ENCODE results near the gene GNG13.

The GNG13 gene

GRCh38 chr16:764848-765487 is 35.6 kb downstream of the GNG13 start:
- WGBS: 94% methylated on average over 38 of the region's 38 CpGs
- H3K9ac ChIP-seq (ENCODE audit: low read depth, low read length): no peak overlapping the region
- no peak overlapping the region for H3K4me3 ChIP-seq (ENCODE audit: low read length)
- no peaks in the 10 kb centered on the region for H3K36me3 ChIP-seq (ENCODE audit: insufficient read depth, low read length)
- no peaks in the 10 kb centered on the region for H3K9me3 ChIP-seq (ENCODE audit: insufficient read depth, low read depth, low read length)
- no peaks in the 10 kb centered on the region for H3K27me3 ChIP-seq (ENCODE audit: insufficient read depth, low read length)
- no peaks in the 10 kb centered on the region for H3K4me1 ChIP-seq (ENCODE audit: insufficient read depth, low read length)
- H3K27ac ChIP-seq (ENCODE audit: low read depth, low read length): no peak overlapping the region

- Histone ChIP-seq H3K4me1 (ENCODE audit: insufficient read depth, low read length) (no peaks in the 10 kb centered on the region), H3K27me3 (ENCODE audit: insufficient read depth, low read length) (no peaks in the 10 kb centered on the region), H3K27ac (ENCODE audit: low read depth, low read length) (no peak overlapping the region), H3K9ac (ENCODE audit: low read depth, low read length) (no peak overlapping the region), H3K4me3 (ENCODE audit: low read length) (no peak overlapping the region), H3K36me3 (ENCODE audit: insufficient read depth, low read length) (no peaks in the 10 kb centered on the region), H3K9me3 (ENCODE audit: insufficient read depth, low read depth, low read length) (no peaks in the 10 kb centered on the region)
- 91% methylated on average over 20 of the region's 20 CpGs for WGBS
Measured at GRCh38 chr16:764184-764750, 36.3 kb downstream of the GNG13 start.

GRCh38 chr16:763369-764183 is 37.0 kb downstream of the GNG13 start:
- Histone ChIP-seq H3K4me1 (ENCODE audit: insufficient read depth, low read length) (no peaks in the 10 kb centered on the region), H3K27me3 (ENCODE audit: insufficient read depth, low read length) (no peaks in the 10 kb centered on the region), H3K4me3 (ENCODE audit: low read length) (no peak overlapping the region), H3K36me3 (ENCODE audit: insufficient read depth, low read length) (no peaks in the 10 kb centered on the region), H3K9ac (ENCODE audit: low read depth, low read length) (no peak overlapping the region), H3K9me3 (ENCODE audit: insufficient read depth, low read depth, low read length) (no peaks in the 10 kb centered on the region), H3K27ac (ENCODE audit: low read depth, low read length) (no peak overlapping the region)
- WGBS: 94% methylated on average over 20 of the region's 21 CpGs

- H3K9me3 ChIP-seq (ENCODE audit: insufficient read depth, low read depth, low read length): no peaks in the 10 kb centered on the region
- H3K4me3 ChIP-seq (ENCODE audit: low read length): no peak overlapping the region
- H3K4me1 ChIP-seq (ENCODE audit: insufficient read depth, low read length): no peaks in the 10 kb centered on the region
- no peaks in the 10 kb centered on the region for H3K27me3 ChIP-seq (ENCODE audit: insufficient read depth, low read length)
- H3K27ac ChIP-seq (ENCODE audit: low read depth, low read length): no peak overlapping the region
- H3K9ac ChIP-seq (ENCODE audit: low read depth, low read length): no peak overlapping the region
- WGBS: 90% methylated on average over 17 of the region's 17 CpGs
- H3K36me3 ChIP-seq (ENCODE audit: insufficient read depth, low read length): no peaks in the 10 kb centered on the region
Measured at GRCh38 chr16:762595-763268, 37.8 kb downstream of the GNG13 start.

- Histone ChIP-seq H3K4me1 (ENCODE audit: insufficient read depth, low read length) (no peaks in the 10 kb centered on the region), H3K36me3 (ENCODE audit: insufficient read depth, low read length) (no peaks in the 10 kb centered on the region), H3K27ac (ENCODE audit: low read depth, low read length) (no peak overlapping the region), H3K27me3 (ENCODE audit: insufficient read depth, low read length) (no peaks in the 10 kb centered on the region), H3K4me3 (ENCODE audit: low read length) (no peak overlapping the region), H3K9ac (ENCODE audit: low read depth, low read length) (no peak overlapping the region), H3K9me3 (ENCODE audit: insufficient read depth, low read depth, low read length) (no peaks in the 10 kb centered on the region)
- 88% methylated on average over 22 of the region's 22 CpGs for WGBS
Measured at GRCh38 chr16:761625-762513, 38.7 kb downstream of the GNG13 start.

- H3K9me3 ChIP-seq (ENCODE audit: insufficient read depth, low read depth, low read length): no peaks in the 10 kb centered on the region
- no peak within 1 kb of the TSS for H3K27ac ChIP-seq (ENCODE audit: low read depth, low read length)
- no peaks in the 10 kb centered on the region for H3K4me1 ChIP-seq (ENCODE audit: insufficient read depth, low read length)
- no peaks in the 10 kb centered on the region for H3K36me3 ChIP-seq (ENCODE audit: insufficient read depth, low read length)
- H3K27me3 ChIP-seq (ENCODE audit: insufficient read depth, low read length): no peaks in the 10 kb centered on the region
- no peak within 1 kb of the TSS for H3K9ac ChIP-seq (ENCODE audit: low read depth, low read length)
- 87% methylated on average over 37 of the region's 37 CpGs for WGBS
- no peak within 1 kb of the TSS for H3K4me3 ChIP-seq (ENCODE audit: low read length)
Measured at GRCh38 chr16:760545-761343, 39.8 kb downstream of the GNG13 start, which contains the start of gene MSLN. Gene MSLN (plus strand): TSS chr16:760734. CDS start chr16:762681, 1,947 bp downstream.

GRCh38 chr16:760065-760464 is 40.5 kb downstream of the GNG13 start:
- 91% methylated on average over 15 of the region's 15 CpGs for WGBS
- Histone ChIP-seq H3K9ac (ENCODE audit: low read depth, low read length) (no peak overlapping the region), H3K27ac (ENCODE audit: low read depth, low read length) (no peak overlapping the region)

GRCh38 chr16:759110-759910 is 41.2 kb downstream of the GNG13 start:
- Histone ChIP-seq H3K36me3 (ENCODE audit: insufficient read depth, low read length) (no peaks in the 10 kb centered on the region), H3K27me3 (ENCODE audit: insufficient read depth, low read length) (no peaks in the 10 kb centered on the region), H3K27ac (ENCODE audit: low read depth, low read length) (no peak overlapping the region), H3K4me1 (ENCODE audit: insufficient read depth, low read length) (no peaks in the 10 kb centered on the region), H3K9me3 (ENCODE audit: insufficient read depth, low read depth, low read length) (no peaks in the 10 kb centered on the region), H3K9ac (ENCODE audit: low read depth, low read length) (no peak overlapping the region), H3K4me3 (ENCODE audit: low read length) (no peak overlapping the region)
- WGBS: 93% methylated on average over 34 of the region's 34 CpGs

More at GRCh38 chr16:760065-760464, 40.5 kb downstream of the GNG13 start:
- H3K4me1 ChIP-seq (ENCODE audit: insufficient read depth, low read length): no peaks in the 10 kb centered on the region
- no peak overlapping the region for H3K4me3 ChIP-seq (ENCODE audit: low read length)
- no peaks in the 10 kb centered on the region for H3K27me3 ChIP-seq (ENCODE audit: insufficient read depth, low read length)
- H3K36me3 ChIP-seq (ENCODE audit: insufficient read depth, low read length): no peaks in the 10 kb centered on the region
- no peaks in the 10 kb centered on the region for H3K9me3 ChIP-seq (ENCODE audit: insufficient read depth, low read depth, low read length)

- Histone ChIP-seq H3K9ac (ENCODE audit: low read depth, low read length) (no peak overlapping the region), H3K4me3 (ENCODE audit: low read length) (no peak overlapping the region), H3K36me3 (ENCODE audit: insufficient read depth, low read length) (no peaks in the 10 kb centered on the region), H3K9me3 (ENCODE audit: insufficient read depth, low read depth, low read length) (no peaks in the 10 kb centered on the region), H3K27ac (ENCODE audit: low read depth, low read length) (no peak overlapping the region), H3K4me1 (ENCODE audit: insufficient read depth, low read length) (peaks cover 8% of the 10 kb centered on the region), H3K27me3 (ENCODE audit: insufficient read depth, low read length) (no peaks in the 10 kb centered on the region)
- 95% methylated on average over 5 of the region's 5 CpGs for WGBS
Measured at GRCh38 chr16:756428-756827, 44.1 kb downstream of the GNG13 start.

All from HUES64 (cell line).